Measurements from ENCODE around the gene TMEM183A.
"Not testable (repeated sequence)": the region's sequence is repeated elsewhere in the genome, so short reads cannot be mapped to it uniquely, and the experiment has no call there.

TMEM183A gene

GRCh38 chr1:202987255-202987654 is 19.9 kb upstream of the TMEM183A start:
- no peak for DNase-seq (ENCODE audit: low spot score)

- no peak for DNase-seq (ENCODE audit: low spot score)
These were observed 19.1 kb upstream of the TMEM183A start for GRCh38 chr1:202987922-202988583.

- no peak for DNase-seq (ENCODE audit: low spot score)
These were observed 17.3 kb upstream of the TMEM183A start for GRCh38 chr1:202989879-202990278.

GRCh38 chr1:202991112-202991511 is 16.1 kb upstream of the TMEM183A start:
- DNase-seq (ENCODE audit: low spot score), result no peak

GRCh38 chr1:202994756-202995155 is 12.4 kb upstream of the TMEM183A start:
- no peak for DNase-seq (ENCODE audit: low spot score)

GRCh38 chr1:202998836-202999750 is 8.1 kb upstream of the TMEM183A start:
- peak; percentile 35 for DNase-seq (ENCODE audit: low spot score)

GRCh38 chr1:203000217-203000944 is 6.8 kb upstream of the TMEM183A start:
- DNase-seq (ENCODE audit: low spot score), result no peak

GRCh38 chr1:203001986-203002385 is 5.2 kb upstream of the TMEM183A start:
- DNase-seq (ENCODE audit: low spot score), result no peak

GRCh38 chr1:203002951-203003350 is 4.2 kb upstream of the TMEM183A start:
- DNase-seq (ENCODE audit: low spot score), result no peak

- not testable (repeated sequence) for DNase-seq (ENCODE audit: low spot score)
These were observed 1.6 kb upstream of the TMEM183A start for GRCh38 chr1:203005395-203006142.

- no peak for DNase-seq (ENCODE audit: low spot score)
These were observed 2.0 kb downstream of the TMEM183A start for GRCh38 chr1:203009185-203009584.

- no peak for DNase-seq (ENCODE audit: low spot score)
These were observed 4.4 kb downstream of the TMEM183A start for GRCh38 chr1:203011582-203011981.

GRCh38 chr1:203017061-203017460 is 9.9 kb downstream of the TMEM183A start:
- DNase-seq (ENCODE audit: low spot score), result no peak

- no peak for DNase-seq (ENCODE audit: low spot score)
These were observed 10.5 kb downstream of the TMEM183A start for GRCh38 chr1:203017692-203018091.

- not testable (repeated sequence) for DNase-seq (ENCODE audit: low spot score)
These were observed 15.7 kb downstream of the TMEM183A start for GRCh38 chr1:203022855-203023254.

GRCh38 chr1:203025686-203026030 is 18.5 kb downstream of the TMEM183A start:
- DNase-seq (ENCODE audit: low spot score), result no peak

GRCh38 chr1:203026031-203026665 is 19.0 kb downstream of the TMEM183A start, which contains the start of gene PPFIA4:
PPFIA4 (plus strand) TSS chr1:203026491; CDS start chr1:203039009, 12,518 bp downstream.
- peak; percentile 59 for DNase-seq (ENCODE audit: low spot score)

GRCh38 chr1:203026666-203027663 is 19.8 kb downstream of the TMEM183A start:
- DNase-seq (ENCODE audit: low spot score), result no peak

- DNase-seq (ENCODE audit: low spot score), result no peak
These were observed 21.1 kb downstream of the TMEM183A start for GRCh38 chr1:203028067-203028783.
